B cell (primary cell): ENCODE measurements around the gene LMOD2. TPM values are rescaled to one million over a fixed set of nuclear protein-coding genes. Genes with fewer than 3 reads are reported as not detected.

Source experiments
- ATAC-seq: fragments of 200-7000 bp; cut with Tn5 transposase; one replicate; pipeline ENCODE4 v1.10.0; 2021; ENCODE audit warnings: low read depth, mild to moderate bottlenecking, moderate number of reproducible peaks, moderate library complexity
- CTCF ChIA-PET: fragments of 350-600 bp; sonication (Branson Sonifier 250); formaldehyde crosslinking; loops from one replicate; lab custom pipeline; 2021; ENCODE audit warnings: antibody characterized with exemption, inconsistent platforms; lab: Charles Lee
- POLR2A ChIA-PET: fragments of 350-600 bp; sonication (Branson Sonifier 250); formaldehyde crosslinking; loops from one replicate; lab custom pipeline; 2021; ENCODE audit warnings: antibody characterized with exemption; lab: Charles Lee
- DNase-seq: peaks from one replicate; pipeline ENCODE4 v3.0.0; 2013
- H2AFZ ChIP-seq: 2 replicates; pipeline ENCODE4 v1.6.1; 2012; ENCODE audit warnings: mild to moderate bottlenecking, low read depth, low read length; ENCODE audit not compliant: insufficient read depth, poor library complexity, severe bottlenecking
- H3K27ac ChIP-seq, 2 donors: 1 replicate in 1 of 2; 2 replicates in 1 of 2; pipeline ENCODE4 v1.5.1; 2012 to 2013; ENCODE audit warnings: low read length in 2 of 2, mild to moderate bottlenecking in 2 of 2, moderate library complexity in 1 of 2
- H3K27me3 ChIP-seq, 4 experiments: fragments of 200-600 bp in 1 of 4; sonication (generic) in 1 of 4; replicated peaks in 1 of 4; 1 replicate in 2 of 4; 2 replicates in 2 of 4; pipeline versions ENCODE4 v1.6.1 to v1.7.0; 2013 to 2016; ENCODE audit warnings: low read length in 3 of 4, mild to moderate bottlenecking in 2 of 4, mixed read lengths in 1 of 4, moderate library complexity in 1 of 4; ENCODE audit not compliant: insufficient read depth in 4 of 4, control insufficient read depth in 3 of 4; ENCODE audit errors: control extremely low read depth in 1 of 4
- H3K36me3 ChIP-seq, 2 experiments: replicated peaks in 1 of 2; 1 replicate in 1 of 2; 2 replicates in 1 of 2; pipeline versions ENCODE4 v1.6.1 to v1.7.1; 2013; ENCODE audit warnings: low read length in 1 of 2; ENCODE audit not compliant: insufficient read depth in 2 of 2, control insufficient read depth in 1 of 2; ENCODE audit errors: control extremely low read depth in 1 of 2, extremely low read depth in 1 of 2
- H3K4me1 ChIP-seq, 2 donors: fragments of 200-600 bp in 1 of 2; sonication (generic) in 1 of 2; 1 replicate in 1 of 2; 2 replicates in 1 of 2; pipeline versions ENCODE4 v1.5.1 to v1.6.1; 2013 to 2017; ENCODE audit warnings: low read length in 2 of 2; ENCODE audit not compliant: control insufficient read depth in 2 of 2, insufficient read depth in 2 of 2
- H3K4me2 ChIP-seq: replicated peaks from 2 replicates; pipeline ENCODE3; 2012; ENCODE audit warnings: mild to moderate bottlenecking, low read depth, low read length; ENCODE audit not compliant: poor library complexity, severe bottlenecking
- H3K4me3 ChIP-seq, 5 experiments: fragments of 200-600 bp in 1 of 5; sonication (generic) in 1 of 5; 1 replicate in 3 of 5; 2 replicates in 2 of 5; pipeline versions ENCODE4 v1.5.1 to v1.7.0; 2011 to 2016; ENCODE audit warnings: low read length in 4 of 5, mild to moderate bottlenecking in 4 of 5, low read depth in 2 of 5, control low read depth in 1 of 5, moderate library complexity in 1 of 5; ENCODE audit not compliant: insufficient read depth in 1 of 5; ENCODE audit errors: control extremely low read depth in 1 of 5, extremely low read depth in 1 of 5
- H3K79me2 ChIP-seq: fragments of 200-600 bp; sonication (generic); one replicate; pipeline ENCODE4 v1.6.0; 2016; ENCODE audit warnings: low read length; ENCODE audit not compliant: control insufficient read depth, insufficient read depth
- H3K9ac ChIP-seq: fragments of 200-600 bp; sonication (generic); 2 replicates; pipeline ENCODE4 v1.6.1; 2017; ENCODE audit warnings: mild to moderate bottlenecking, low read length, moderate library complexity
- H3K9me3 ChIP-seq, 3 donors: one replicate each; pipeline versions ENCODE4 v1.6.1 to v1.7.1; 2013; ENCODE audit warnings: low read length in 2 of 3; ENCODE audit not compliant: control insufficient read depth in 2 of 3, insufficient read depth in 1 of 3; ENCODE audit errors: control extremely low read depth in 1 of 3
- H4K20me1 ChIP-seq: 2 replicates; pipeline ENCODE4 v1.6.0; 2012; ENCODE audit warnings: mild to moderate bottlenecking, low read length; ENCODE audit not compliant: insufficient read depth, control insufficient read depth, poor library complexity, severe bottlenecking
- H3K27ac Mint-ChIP-seq: one replicate; pipeline ENCODE4 v1.8.0; 2021; ENCODE audit warnings: mixed read lengths
- H3K27me3 Mint-ChIP-seq: one replicate; pipeline ENCODE4 v1.8.0; 2021; ENCODE audit warnings: mixed read lengths
- H3K4me1 Mint-ChIP-seq: one replicate; pipeline ENCODE4 v1.8.0; 2021; ENCODE audit warnings: mixed read lengths
- H3K4me3 Mint-ChIP-seq: one replicate; pipeline ENCODE4 v1.8.0; 2021; ENCODE audit warnings: mixed read lengths
- H3K9me3 Mint-ChIP-seq: one replicate; pipeline ENCODE4 v1.8.0; 2022; ENCODE audit warnings: mixed read lengths; ENCODE audit not compliant: insufficient read depth
- EZH2 ChIP-seq: IDR thresholded peaks from 2 replicates; pipeline ENCODE4 v1.6.1; 2012; ENCODE audit warnings: borderline replicate concordance, low read depth, mild to moderate bottlenecking, moderate library complexity, low read length; ENCODE audit not compliant: insufficient read depth, poor library complexity, severe bottlenecking
- WGBS: methylation state at CpG from one replicate; pipeline ENCODE4 v1.1.5; 2013; ENCODE audit warnings: missing lambda C conversion rate; ENCODE audit not compliant: insufficient coverage; 5-methylcytosine and 5-hydroxymethylcytosine counted together
- intact Hi-C: fragments of 100-400 bp; cut with micrococcal nuclease; formaldehyde crosslinking; loops from one replicate; pipeline ENCODE4 v1.10.0; 2022
- polyA plus RNA-seq: library from polyadenylated mRNA; depleted of rRNA; stranded (reverse); fragments of >200 nt; gene quantifications from 2 replicates; pipeline ENCODE4 v1.2.3, GENCODE V29; 2012
- total RNA-seq, 2 donors: library from RNA; stranded (reverse); fragments of 120-200 nt in 1 of 2; gene quantifications; 1 replicate in 1 of 2; 2 replicates in 1 of 2; pipeline versions ENCODE4 v1.2.3 to v1.2.4, GENCODE V29; 2013 to 2022
- TF ChIP-seq, protein P1 (sequence below): fragments of 200-600 bp; IDR thresholded peaks from one replicate; pipeline ENCODE4 v1.8.0; 2022; ENCODE audit warnings: antibody characterized with exemption, mild to moderate bottlenecking

Gene LMOD2
- total and polyA plus RNA-seq, 2 donors (not counting 1 experiment from before 2014, with no cell fraction given): not detected

GRCh38 chr7:123637878-123638277 is 17.8 kb upstream of the LMOD2 start:
- Histone ChIP-seq H3K9ac (no peak overlapping the region), H3K9me3 (no peaks in the 10 kb centered on the region), H3K27ac (no peak overlapping the region), H3K79me2 (no peaks in the 10 kb centered on the region), H2AFZ (no peak overlapping the region), H3K4me1 (no peaks in the 10 kb centered on the region), H4K20me1 (no peaks in the 10 kb centered on the region), H3K27me3 (peaks cover 0 to 10% (median 7%) of the 10 kb centered on the region in 4 experiments), H3K4me3 (no peak overlapping the region), H3K36me3 (no peaks in the 10 kb centered on the region), H3K4me2 (no peak overlapping the region)
- Mint-ChIP-seq H3K27me3 (peaks cover 39% of the 10 kb centered on the region), H3K4me1 (no peaks in the 10 kb centered on the region), H3K4me3 (no peak overlapping the region), H3K27ac (no peak overlapping the region), H3K9me3 (no peaks in the 10 kb centered on the region)
- ChIA-PET POLR2A (no interaction called here), CTCF (interaction anchor here (3.3 kb wide), 1 partner anchor 228 kb away, joined by 14 read pairs; no protein-coding TSS in a partner anchor)
- DNase-seq (no peak), ATAC-seq (no peak)
- TF ChIP-seq, protein P1, sequence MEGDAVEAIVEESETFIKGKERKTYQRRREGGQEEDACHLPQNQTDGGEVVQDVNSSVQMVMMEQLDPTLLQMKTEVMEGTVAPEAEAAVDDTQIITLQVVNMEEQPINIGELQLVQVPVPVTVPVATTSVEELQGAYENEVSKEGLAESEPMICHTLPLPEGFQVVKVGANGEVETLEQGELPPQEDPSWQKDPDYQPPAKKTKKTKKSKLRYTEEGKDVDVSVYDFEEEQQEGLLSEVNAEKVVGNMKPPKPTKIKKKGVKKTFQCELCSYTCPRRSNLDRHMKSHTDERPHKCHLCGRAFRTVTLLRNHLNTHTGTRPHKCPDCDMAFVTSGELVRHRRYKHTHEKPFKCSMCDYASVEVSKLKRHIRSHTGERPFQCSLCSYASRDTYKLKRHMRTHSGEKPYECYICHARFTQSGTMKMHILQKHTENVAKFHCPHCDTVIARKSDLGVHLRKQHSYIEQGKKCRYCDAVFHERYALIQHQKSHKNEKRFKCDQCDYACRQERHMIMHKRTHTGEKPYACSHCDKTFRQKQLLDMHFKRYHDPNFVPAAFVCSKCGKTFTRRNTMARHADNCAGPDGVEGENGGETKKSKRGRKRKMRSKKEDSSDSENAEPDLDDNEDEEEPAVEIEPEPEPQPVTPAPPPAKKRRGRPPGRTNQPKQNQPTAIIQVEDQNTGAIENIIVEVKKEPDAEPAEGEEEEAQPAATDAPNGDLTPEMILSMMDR: no peak
- no peak for TF ChIP-seq EZH2
- intact Hi-C loops: no loop called here
- 94% methylated on average over 2 of the region's 2 CpGs for WGBS

DNA sequence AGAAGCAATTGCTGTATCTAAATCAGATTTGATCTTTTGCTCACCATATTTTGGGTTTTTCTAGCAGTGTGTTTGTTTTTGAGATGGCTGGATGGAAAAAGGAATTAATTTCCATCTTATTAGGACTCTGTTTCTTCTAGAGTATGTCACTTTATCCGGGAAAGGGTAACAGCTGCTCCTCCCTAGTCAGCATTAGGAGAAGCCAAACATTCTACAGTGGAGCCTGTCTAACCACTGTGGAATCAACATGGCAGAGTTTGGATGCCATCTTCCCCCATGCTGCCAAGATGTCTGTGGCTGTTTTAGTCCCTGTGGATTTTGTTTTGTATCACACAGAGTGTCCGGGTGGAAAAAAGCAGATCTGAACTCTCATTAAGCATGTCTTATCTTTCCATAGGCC is 16.0 kb upstream of the LMOD2 start:
- H3K9me3 Mint-ChIP-seq: no peaks in the 10 kb centered on the region
- Histone ChIP-seq H3K4me1 (no peaks in the 10 kb centered on the region), H3K36me3 (no peaks in the 10 kb centered on the region), H2AFZ (no peak overlapping the region), H3K9ac (no peak overlapping the region), H3K4me3 (no peak overlapping the region), H3K27ac (no peak overlapping the region), H3K9me3 (no peaks in the 10 kb centered on the region), H3K27me3 (peaks cover 0 to 10% (median 9%) of the 10 kb centered on the region in 4 experiments), H3K4me2 (no peak overlapping the region), H3K79me2 (no peaks in the 10 kb centered on the region), H4K20me1 (no peaks in the 10 kb centered on the region)
- ChIA-PET POLR2A (no interaction called here), CTCF (interaction anchor here (0.6 kb wide), 1 partner anchor 227 kb away, joined by 3 read pairs; no protein-coding TSS in a partner anchor)
- H3K27me3 Mint-ChIP-seq: peaks cover 46% of the 10 kb centered on the region
- no peaks in the 10 kb centered on the region for H3K4me1 Mint-ChIP-seq
- no peak overlapping the region for H3K27ac Mint-ChIP-seq
- ATAC-seq (no peak), DNase-seq (no peak)
- WGBS: no CpG with 5 or more reads among the region's 2 CpGs
- no peak overlapping the region for H3K4me3 Mint-ChIP-seq
- TF ChIP-seq, protein P1: no peak
- TF ChIP-seq EZH2: no peak
- intact Hi-C loops: no loop called here
